CD14-positive monocyte (primary cell): ENCODE measurements around the gene MYH9. TPM values are rescaled to one million over a fixed set of nuclear protein-coding genes. Genes with fewer than 3 reads are reported as not detected.
A peak's percentile ranks its signal among the peaks of the same experiment; 100 is the strongest.

Experiments used
- DNase-seq, 3 donors: peaks; one replicate each; pipeline ENCODE4 v3.0.0-alpha.2; 2011 to 2022
- H2AFZ ChIP-seq: 2 replicates; pipeline ENCODE4 v1.6.0; 2012; ENCODE audit warnings: mild to moderate bottlenecking, low read depth, low read length, inconsistent platforms; ENCODE audit not compliant: insufficient read depth, poor library complexity, severe bottlenecking
- H3K27ac ChIP-seq, 2 donors: 1 replicate in 1 of 2; 2 replicates in 1 of 2; pipeline ENCODE4 v1.5.1; 2012 to 2013; ENCODE audit warnings: low read length in 2 of 2, control low read depth in 1 of 2, inconsistent platforms in 1 of 2, low read depth in 1 of 2, mild to moderate bottlenecking in 1 of 2
- H3K27me3 ChIP-seq, 2 donors: one replicate each; pipeline versions ENCODE4 v1.6.0 to v1.6.1; 2011 to 2013; ENCODE audit warnings: low read length in 2 of 2; ENCODE audit not compliant: control insufficient read depth in 2 of 2, insufficient read depth in 2 of 2
- H3K36me3 ChIP-seq, 2 donors: replicated peaks in 1 of 2; 1 replicate in 1 of 2; 2 replicates in 1 of 2; pipeline versions ENCODE4 v1.5.1 to v1.6.1; 2012 to 2013; ENCODE audit warnings: low read length in 2 of 2, control low read depth in 1 of 2, inconsistent platforms in 1 of 2, mild to moderate bottlenecking in 1 of 2; ENCODE audit not compliant: insufficient read depth in 2 of 2, control insufficient read depth in 1 of 2
- H3K4me1 ChIP-seq, 2 donors: 1 replicate in 1 of 2; 2 replicates in 1 of 2; pipeline versions ENCODE4 v1.5.1 to v1.6.1; 2012 to 2013; ENCODE audit warnings: low read length in 2 of 2, control low read depth in 1 of 2, inconsistent platforms in 1 of 2, mild to moderate bottlenecking in 1 of 2, moderate library complexity in 1 of 2; ENCODE audit not compliant: insufficient read depth in 2 of 2, control insufficient read depth in 1 of 2
- H3K4me2 ChIP-seq: replicated peaks from 2 replicates; pipeline ENCODE3; 2012; ENCODE audit warnings: low read length, moderate library complexity, mild to moderate bottlenecking; ENCODE audit not compliant: poor library complexity, severe bottlenecking; ENCODE audit errors: extremely low read depth
- H3K4me3 ChIP-seq, 3 experiments: fragments of 200-600 bp in 1 of 3; sonication (generic) in 1 of 3; replicated peaks in 1 of 3; 1 replicate in 2 of 3; 2 replicates in 1 of 3; pipeline ENCODE4 v1.5.1; 2011 to 2013; ENCODE audit warnings: low read length in 3 of 3, mild to moderate bottlenecking in 3 of 3, control low read depth in 2 of 3, low read depth in 2 of 3, inconsistent platforms in 1 of 3, moderate library complexity in 1 of 3
- H3K79me2 ChIP-seq: 2 replicates; pipeline ENCODE4 v1.6.0; 2012; ENCODE audit warnings: mild to moderate bottlenecking, control low read depth, inconsistent platforms, low read length, moderate library complexity; ENCODE audit not compliant: insufficient read depth
- H3K9ac ChIP-seq: 2 replicates; pipeline ENCODE4 v1.6.0; 2017; ENCODE audit warnings: low read length, mild to moderate bottlenecking; ENCODE audit not compliant: insufficient read depth, poor library complexity, severe bottlenecking
- H3K9me3 ChIP-seq, 2 donors: replicated peaks in 1 of 2; 1 replicate in 1 of 2; 2 replicates in 1 of 2; pipeline versions ENCODE4 v1.5.1 to v1.6.1; 2012 to 2013; ENCODE audit warnings: low read length in 2 of 2, control low read depth in 1 of 2; ENCODE audit not compliant: control insufficient read depth in 1 of 2, insufficient read depth in 1 of 2
- H4K20me1 ChIP-seq: 2 replicates; pipeline ENCODE4 v1.6.0; 2012; ENCODE audit warnings: mild to moderate bottlenecking, low read length, control low read depth, moderate library complexity; ENCODE audit not compliant: insufficient read depth
- H3K27ac Mint-ChIP-seq, 7 donors: one replicate each; pipeline ENCODE4 v1.8.0; 2020; ENCODE audit warnings: mild to moderate bottlenecking in 7 of 7, mixed read lengths in 7 of 7, moderate library complexity in 6 of 7, inconsistent platforms in 2 of 7
- H3K27me3 Mint-ChIP-seq, 3 donors: one replicate each; pipeline ENCODE4 v1.8.0; 2021 to 2022; ENCODE audit warnings: low read depth in 3 of 3, mild to moderate bottlenecking in 3 of 3, mixed read lengths in 3 of 3, moderate library complexity in 3 of 3, inconsistent platforms in 1 of 3
- H3K36me3 Mint-ChIP-seq, 2 donors: one replicate each; pipeline ENCODE4 v1.8.0; 2020; ENCODE audit warnings: mixed read lengths in 2 of 2, inconsistent platforms in 1 of 2, mild to moderate bottlenecking in 1 of 2
- H3K4me1 Mint-ChIP-seq: one replicate; pipeline ENCODE4 v1.8.0; 2020; ENCODE audit warnings: mild to moderate bottlenecking, mixed read lengths
- H3K4me3 Mint-ChIP-seq, 2 donors: one replicate each; pipeline ENCODE4 v1.8.0; 2020; ENCODE audit warnings: mild to moderate bottlenecking in 2 of 2, mixed read lengths in 2 of 2, moderate library complexity in 1 of 2
- H3K9me3 Mint-ChIP-seq, 7 donors: one replicate each; pipeline ENCODE4 v1.8.0; 2020 to 2022; ENCODE audit warnings: mixed read lengths in 7 of 7, mild to moderate bottlenecking in 6 of 7, moderate library complexity in 6 of 7, inconsistent platforms in 2 of 7
- WGBS: methylation state at CpG from one replicate; pipeline ENCODE4 v1.1.5; 2013; ENCODE audit warnings: missing lambda C conversion rate; ENCODE audit not compliant: insufficient coverage; 5-methylcytosine and 5-hydroxymethylcytosine counted together
- intact Hi-C, 2 donors: fragments of 100-400 bp; cut with micrococcal nuclease; formaldehyde crosslinking; loops; one replicate each; pipeline versions ENCODE4 v1.15.0 to v1.15.1; 2023
- polyA plus RNA-seq, 3 donors: library from polyadenylated mRNA; depleted of rRNA in 1 of 3; unstranded in 2 of 3; stranded (reverse) in 1 of 3; fragments of 300-500 nt in 2 of 3; fragments of >200 nt in 1 of 3; fragmentation: Illumina TruSeq in 2 of 3; gene quantifications; 1 replicate in 2 of 3; 2 replicates in 1 of 3; pipeline ENCODE4 v1.2.3, GENCODE V29; 2012 to 2021
- TF ChIP-seq, protein P1 (sequence below): fragments of 200-600 bp; IDR thresholded peaks from one replicate; pipeline ENCODE4 v1.8.0; 2022; ENCODE audit warnings: antibody characterized with exemption, mild to moderate bottlenecking

Gene MYH9
- polyA plus RNA-seq, 3 donors: 35.6 to 163 (median 79.5) TPM

DNA sequence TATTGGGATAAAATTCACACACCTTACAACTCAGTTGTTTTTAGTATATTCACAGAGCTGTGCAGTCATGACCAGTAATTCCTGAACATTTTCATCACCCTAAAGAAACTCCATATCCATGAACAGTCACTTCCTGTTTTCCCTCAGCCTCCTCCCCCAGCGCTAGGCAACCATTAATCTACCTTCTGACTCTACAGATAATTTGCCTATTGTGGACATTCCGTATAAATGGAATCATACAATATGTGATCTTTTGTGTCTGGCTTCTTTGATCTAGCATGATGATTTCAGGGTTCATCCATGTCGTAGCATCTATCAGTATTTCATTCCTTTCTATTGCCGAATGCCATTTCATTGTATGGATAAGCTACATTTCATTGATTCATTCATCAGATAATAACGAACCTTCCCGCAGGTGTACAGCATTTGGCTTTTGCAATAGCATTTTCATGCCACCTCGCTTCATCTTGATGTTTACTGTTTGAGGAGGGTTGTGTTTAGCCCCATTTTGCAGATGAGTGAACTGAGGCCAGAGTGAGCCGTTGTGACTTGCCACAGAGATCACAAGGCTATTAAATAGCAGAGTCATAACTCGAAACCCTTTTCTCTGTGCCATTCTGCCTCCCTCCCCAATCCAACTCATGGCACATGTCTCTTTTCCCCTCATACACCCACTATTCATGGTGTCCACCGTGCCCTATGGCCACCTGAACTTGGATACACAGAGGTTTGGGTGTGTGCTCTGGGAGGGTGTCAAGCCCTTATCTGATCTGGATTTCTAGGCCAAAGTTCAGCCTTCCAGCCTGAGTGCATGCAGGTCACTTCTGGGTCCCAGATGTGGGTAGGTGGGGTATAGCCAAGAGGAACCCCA lies 11.1 kb upstream of the MYH9 start:
- Histone ChIP-seq H2AFZ (no peak overlapping the region), H4K20me1 (no peaks in the 10 kb centered on the region), H3K4me1 (peaks cover 90 to 100% of the 10 kb centered on the region in 2 donors), H3K79me2 (peaks cover 7% of the 10 kb centered on the region), H3K4me2 (peak overlapping the region; percentile 69), H3K36me3 (no peaks in the 10 kb centered on the region), H3K4me3 (peak overlapping the region in 1 of 3 experiments; percentile 57), H3K27ac (peak overlapping the region; percentile 2 to 64), H3K9ac (no peak overlapping the region), H3K9me3 (no peaks in the 10 kb centered on the region), H3K27me3 (no peaks in the 10 kb centered on the region)
- TF ChIP-seq, protein P1, sequence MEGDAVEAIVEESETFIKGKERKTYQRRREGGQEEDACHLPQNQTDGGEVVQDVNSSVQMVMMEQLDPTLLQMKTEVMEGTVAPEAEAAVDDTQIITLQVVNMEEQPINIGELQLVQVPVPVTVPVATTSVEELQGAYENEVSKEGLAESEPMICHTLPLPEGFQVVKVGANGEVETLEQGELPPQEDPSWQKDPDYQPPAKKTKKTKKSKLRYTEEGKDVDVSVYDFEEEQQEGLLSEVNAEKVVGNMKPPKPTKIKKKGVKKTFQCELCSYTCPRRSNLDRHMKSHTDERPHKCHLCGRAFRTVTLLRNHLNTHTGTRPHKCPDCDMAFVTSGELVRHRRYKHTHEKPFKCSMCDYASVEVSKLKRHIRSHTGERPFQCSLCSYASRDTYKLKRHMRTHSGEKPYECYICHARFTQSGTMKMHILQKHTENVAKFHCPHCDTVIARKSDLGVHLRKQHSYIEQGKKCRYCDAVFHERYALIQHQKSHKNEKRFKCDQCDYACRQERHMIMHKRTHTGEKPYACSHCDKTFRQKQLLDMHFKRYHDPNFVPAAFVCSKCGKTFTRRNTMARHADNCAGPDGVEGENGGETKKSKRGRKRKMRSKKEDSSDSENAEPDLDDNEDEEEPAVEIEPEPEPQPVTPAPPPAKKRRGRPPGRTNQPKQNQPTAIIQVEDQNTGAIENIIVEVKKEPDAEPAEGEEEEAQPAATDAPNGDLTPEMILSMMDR: no peak
- Mint-ChIP-seq H3K4me3 (peak overlapping the region in 1 of 2 donors; percentile 51), H3K27me3 (peaks cover 0 to 3% (median 0%) of the 10 kb centered on the region in 3 donors), H3K9me3 (peaks cover 0 to 2% (median 0%) of the 10 kb centered on the region in 7 donors), H3K4me1 (peaks cover 85% of the 10 kb centered on the region), H3K27ac (peak overlapping the region; percentile 48 to 87 (median 73)), H3K36me3 (peaks cover 5 to 9% of the 10 kb centered on the region in 2 donors)
- 53% methylated on average over 3 of the region's 10 CpGs for WGBS
- intact Hi-C loops: loop anchor here in 1 of 2 donors (5.0 kb wide), 1 partner anchor 48 kb away; no protein-coding TSS in a partner anchor
- no peak for DNase-seq

DNA sequence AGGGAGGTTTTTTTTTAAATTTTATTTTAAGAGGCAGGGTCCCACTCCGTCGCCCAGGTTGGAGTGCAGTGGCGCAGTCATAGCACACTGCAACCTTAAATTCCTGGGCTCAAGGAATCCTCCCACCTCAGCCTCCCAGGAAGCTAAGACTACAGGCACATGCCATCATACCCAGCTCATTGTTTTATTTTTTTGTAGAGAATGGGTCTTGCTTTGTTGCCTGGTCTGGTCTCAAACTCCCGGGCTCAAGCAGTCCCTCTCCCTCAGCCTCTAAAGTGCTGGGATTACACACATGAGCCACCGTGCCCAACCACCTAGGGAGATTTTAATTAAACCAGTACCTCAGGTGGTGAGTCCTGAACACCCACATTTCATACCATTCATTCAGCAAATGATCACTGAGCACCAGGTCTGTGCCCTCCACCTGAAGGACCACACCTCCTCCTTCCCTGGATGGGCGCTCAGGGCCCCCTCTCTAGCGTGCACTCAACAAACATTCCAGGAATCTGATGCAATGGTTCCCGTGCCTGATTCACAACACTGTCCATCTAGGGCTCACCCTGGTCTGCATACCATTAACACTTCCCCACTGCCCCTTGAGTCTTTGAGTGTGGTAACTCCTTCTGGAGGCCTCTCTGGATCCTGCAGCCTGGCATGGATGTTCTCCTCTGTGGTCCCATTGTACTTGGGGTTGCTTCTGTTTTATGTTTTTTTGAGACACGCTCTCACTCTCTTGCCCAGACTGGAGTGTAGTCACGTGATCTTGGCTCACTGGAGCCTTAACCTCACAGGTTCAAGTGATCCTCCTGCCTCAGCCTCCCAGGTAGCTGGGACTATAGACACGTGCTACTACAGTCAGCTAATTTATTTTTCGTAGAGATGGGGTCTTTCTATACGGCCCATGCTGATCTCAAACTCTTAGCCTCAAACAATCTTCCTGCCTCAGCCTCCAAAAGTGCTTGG lies 9.6 kb upstream of the MYH9 start:
- no peaks in the 10 kb centered on the region for H3K36me3 ChIP-seq
- no peak overlapping the region for H3K4me2 ChIP-seq
- H3K4me1 ChIP-seq: peaks cover 86 to 93% of the 10 kb centered on the region in 2 donors
- H3K9me3 ChIP-seq: no peaks in the 10 kb centered on the region
- H3K27ac ChIP-seq: peak overlapping the region in 1 of 2 donors; percentile 15
- no peaks in the 10 kb centered on the region for H4K20me1 ChIP-seq
- TF ChIP-seq, protein P1: no peak
- no peak overlapping the region for H3K4me3 ChIP-seq
- H3K27me3 ChIP-seq: no peaks in the 10 kb centered on the region
- H3K9ac ChIP-seq: no peak overlapping the region
- peak in 2 of 3 donors; percentile 48 to 62 for DNase-seq
- 81% methylated on average over 8 of the region's 13 CpGs for WGBS
- intact Hi-C loops: loop anchor here in 1 of 2 donors (5.0 kb wide), 1 partner anchor 50 kb away; no protein-coding TSS in a partner anchor
- peaks cover 80% of the 10 kb centered on the region for H3K4me1 Mint-ChIP-seq
- no peak overlapping the region for H2AFZ ChIP-seq
- peaks cover 0 to 2% (median 0%) of the 10 kb centered on the region in 7 donors for H3K9me3 Mint-ChIP-seq
- peaks cover 5 to 9% of the 10 kb centered on the region in 2 donors for H3K36me3 Mint-ChIP-seq
- no peak overlapping the region for H3K4me3 Mint-ChIP-seq
- peaks cover 10% of the 10 kb centered on the region for H3K79me2 ChIP-seq
- peak overlapping the region in 6 of 7 donors; percentile 14 to 81 (median 25) for H3K27ac Mint-ChIP-seq
- peaks cover 0 to 3% (median 0%) of the 10 kb centered on the region in 3 donors for H3K27me3 Mint-ChIP-seq
